ENCODE data around the gene MOB3B.
"Not testable (repeated sequence)": the region's sequence is repeated elsewhere in the genome, so short reads cannot be mapped to it uniquely, and the experiment has no call there.

Gene MOB3B

DNA sequence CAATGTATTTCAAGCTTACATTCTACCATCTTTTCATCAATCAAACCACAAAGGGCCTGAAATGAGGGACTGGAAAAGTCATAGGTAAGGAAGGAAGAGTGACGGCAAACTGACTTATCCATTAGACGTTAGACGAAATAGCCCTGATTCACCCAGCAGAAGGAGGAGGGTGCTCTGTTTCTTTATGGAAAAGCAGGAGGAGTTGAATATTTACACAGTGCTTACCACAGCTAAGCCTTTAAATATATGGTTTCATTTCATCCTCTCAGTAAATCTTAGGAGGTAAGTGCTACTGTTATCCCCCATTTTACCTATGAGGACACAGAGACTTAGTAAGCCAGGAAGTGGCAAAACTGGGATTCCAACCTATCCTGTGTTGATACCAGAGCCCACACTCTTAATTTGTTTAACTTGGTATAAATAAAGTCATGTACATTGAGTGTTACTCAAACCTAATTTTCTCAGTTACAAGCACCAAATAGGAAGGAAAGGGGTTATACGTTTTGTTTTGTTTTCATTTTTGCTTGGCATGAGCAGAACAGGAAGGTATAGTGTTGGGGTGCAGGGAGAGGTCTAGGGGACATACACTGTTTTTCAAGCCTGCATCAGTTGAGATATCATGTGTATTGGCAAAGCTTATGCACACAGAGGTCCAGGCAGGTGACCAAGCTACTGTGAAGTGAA is 103.6 kb downstream of the MOB3B start:
- DNase-seq (ENCODE audit: low read depth, low spot score) = no peak
- TF ChIP-seq, protein P1, sequence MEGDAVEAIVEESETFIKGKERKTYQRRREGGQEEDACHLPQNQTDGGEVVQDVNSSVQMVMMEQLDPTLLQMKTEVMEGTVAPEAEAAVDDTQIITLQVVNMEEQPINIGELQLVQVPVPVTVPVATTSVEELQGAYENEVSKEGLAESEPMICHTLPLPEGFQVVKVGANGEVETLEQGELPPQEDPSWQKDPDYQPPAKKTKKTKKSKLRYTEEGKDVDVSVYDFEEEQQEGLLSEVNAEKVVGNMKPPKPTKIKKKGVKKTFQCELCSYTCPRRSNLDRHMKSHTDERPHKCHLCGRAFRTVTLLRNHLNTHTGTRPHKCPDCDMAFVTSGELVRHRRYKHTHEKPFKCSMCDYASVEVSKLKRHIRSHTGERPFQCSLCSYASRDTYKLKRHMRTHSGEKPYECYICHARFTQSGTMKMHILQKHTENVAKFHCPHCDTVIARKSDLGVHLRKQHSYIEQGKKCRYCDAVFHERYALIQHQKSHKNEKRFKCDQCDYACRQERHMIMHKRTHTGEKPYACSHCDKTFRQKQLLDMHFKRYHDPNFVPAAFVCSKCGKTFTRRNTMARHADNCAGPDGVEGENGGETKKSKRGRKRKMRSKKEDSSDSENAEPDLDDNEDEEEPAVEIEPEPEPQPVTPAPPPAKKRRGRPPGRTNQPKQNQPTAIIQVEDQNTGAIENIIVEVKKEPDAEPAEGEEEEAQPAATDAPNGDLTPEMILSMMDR (IDR thresholded peaks at IDR 0.05; ENCODE audit: insufficient read depth, low read length, missing control alignments) = no peak
- POLR2A ChIA-PET = no interaction called here
- no peak overlapping the region for H3K4me3 ChIP-seq (ENCODE audit: low read depth, low read length)
- CTCF ChIA-PET = no interaction called here

DNA sequence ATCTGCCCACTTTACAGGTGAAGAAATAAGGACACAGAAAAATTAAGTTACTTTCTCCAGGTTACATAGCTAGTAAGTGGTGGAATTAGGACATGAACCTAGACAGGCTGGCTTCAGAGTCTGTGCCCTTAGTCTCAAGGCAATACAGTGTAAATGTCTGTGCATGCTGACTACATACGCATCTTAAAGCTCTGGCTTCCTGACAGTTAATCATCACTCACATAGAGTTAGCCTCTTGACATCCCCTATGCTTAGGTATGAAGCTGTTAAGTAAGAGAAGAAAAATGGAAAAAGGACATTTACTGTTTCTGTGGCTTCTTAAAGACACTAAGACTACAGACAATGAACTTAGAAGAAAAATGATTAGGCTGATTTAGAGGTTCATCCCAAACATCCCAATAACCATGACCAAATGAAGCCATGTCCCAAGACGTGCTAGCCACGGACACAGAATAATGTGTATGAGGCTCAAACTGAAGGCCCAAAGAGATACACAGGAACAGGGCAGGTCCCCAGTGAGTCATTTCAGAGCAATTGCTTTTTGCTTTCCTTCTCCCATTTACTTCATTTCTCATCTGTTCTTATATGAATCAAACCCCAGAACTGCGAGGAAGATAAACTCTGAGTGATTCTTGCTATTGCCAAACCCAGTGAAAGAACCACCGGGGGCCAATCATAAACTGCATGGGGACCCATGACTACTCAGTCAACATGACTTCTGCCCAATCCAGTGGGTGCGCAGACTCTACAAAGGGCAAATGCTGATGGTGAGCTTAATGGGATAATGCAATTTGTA is 105.5 kb downstream of the MOB3B start:
- CTCF ChIA-PET = no interaction called here
- DNase-seq (ENCODE audit: low read depth, low spot score) = no peak
- H3K4me3 ChIP-seq (ENCODE audit: low read depth, low read length) = no peak overlapping the region
- TF ChIP-seq, protein P1 (IDR thresholded peaks at IDR 0.05; ENCODE audit: insufficient read depth, low read length, missing control alignments) = no peak
- POLR2A ChIA-PET = no interaction called here

DNA sequence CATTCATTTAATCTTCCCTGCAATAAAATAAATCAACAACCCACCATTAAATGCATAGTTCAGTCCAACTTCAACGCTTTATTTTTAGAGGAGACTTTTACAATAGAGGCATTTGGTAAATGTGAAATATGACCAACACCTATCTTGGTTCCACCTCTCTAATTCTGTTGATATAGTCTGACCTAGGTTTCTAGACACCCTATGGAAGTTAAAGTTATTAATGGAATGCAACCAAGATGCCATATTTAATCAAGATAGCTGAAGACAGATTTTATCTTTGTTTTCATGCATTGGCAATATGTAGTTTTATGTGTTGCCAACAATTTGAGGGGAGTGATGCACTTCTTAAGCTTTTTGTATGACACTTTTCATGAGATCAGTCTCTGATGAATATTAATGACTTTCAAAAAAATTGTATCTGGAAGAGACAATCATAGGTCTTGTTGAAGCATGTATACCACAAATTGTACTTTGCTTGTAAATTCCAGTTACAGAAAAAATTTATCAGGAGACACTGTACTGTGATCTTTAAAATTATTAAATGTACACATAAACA is 107.3 kb downstream of the MOB3B start:
- H3K4me3 ChIP-seq (ENCODE audit: low read depth, low read length) = no peak overlapping the region
- TF ChIP-seq, protein P1 (IDR thresholded peaks at IDR 0.05; ENCODE audit: insufficient read depth, low read length, missing control alignments) = no peak
- ChIA-PET POLR2A (no interaction called here), CTCF (no interaction called here)
- DNase-seq (ENCODE audit: low read depth, low spot score) = no peak

DNA sequence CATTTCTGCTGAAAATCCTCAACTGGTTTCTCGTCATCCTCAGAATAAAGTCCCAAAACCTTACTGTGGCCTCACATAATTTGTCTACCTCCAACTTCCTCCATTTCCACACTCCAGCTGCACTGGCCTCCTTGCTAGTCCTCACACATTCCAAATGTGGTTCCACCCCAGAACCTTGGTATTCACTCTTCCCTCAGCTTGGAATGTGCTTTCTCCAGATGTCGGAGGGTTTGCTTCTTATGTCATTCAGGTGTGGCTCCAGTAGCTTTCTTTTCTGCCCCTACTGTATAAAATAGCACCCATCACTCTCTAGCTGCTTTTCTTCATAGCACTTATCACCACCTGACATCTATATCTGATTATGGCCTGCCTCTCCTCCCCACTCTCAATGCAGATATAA is 108.0 kb downstream of the MOB3B start:
- POLR2A ChIA-PET = no interaction called here
- no peak for DNase-seq (ENCODE audit: low read depth, low spot score)
- H3K4me3 ChIP-seq (ENCODE audit: low read depth, low read length) = no peak overlapping the region
- TF ChIP-seq, protein P1 (IDR thresholded peaks at IDR 0.05; ENCODE audit: insufficient read depth, low read length, missing control alignments) = no peak
- CTCF ChIA-PET = no interaction called here

DNA sequence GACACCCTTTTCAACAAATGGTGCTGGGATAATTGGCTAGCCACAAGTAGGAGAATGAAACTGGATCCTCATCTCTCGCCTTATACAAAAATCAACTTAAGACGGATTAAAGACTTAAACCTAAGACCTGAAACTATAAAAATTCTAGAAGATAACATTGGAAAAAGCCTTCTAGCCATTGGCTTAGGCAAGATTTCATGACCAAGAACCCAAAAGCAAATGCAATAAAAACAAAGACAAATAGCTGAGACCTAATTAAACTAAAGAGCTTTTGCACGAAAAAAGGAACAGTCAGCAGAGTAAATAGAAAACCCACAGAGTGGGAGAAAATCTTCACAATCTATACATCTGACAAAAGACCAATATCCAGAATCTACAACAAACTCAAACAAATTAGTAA is 110.1 kb downstream of the MOB3B start:
- DNase-seq (ENCODE audit: low read depth, low spot score); CTCF ChIA-PET; H3K4me3 ChIP-seq (ENCODE audit: low read depth, low read length); POLR2A ChIA-PET: not testable (repeated sequence)

DNA sequence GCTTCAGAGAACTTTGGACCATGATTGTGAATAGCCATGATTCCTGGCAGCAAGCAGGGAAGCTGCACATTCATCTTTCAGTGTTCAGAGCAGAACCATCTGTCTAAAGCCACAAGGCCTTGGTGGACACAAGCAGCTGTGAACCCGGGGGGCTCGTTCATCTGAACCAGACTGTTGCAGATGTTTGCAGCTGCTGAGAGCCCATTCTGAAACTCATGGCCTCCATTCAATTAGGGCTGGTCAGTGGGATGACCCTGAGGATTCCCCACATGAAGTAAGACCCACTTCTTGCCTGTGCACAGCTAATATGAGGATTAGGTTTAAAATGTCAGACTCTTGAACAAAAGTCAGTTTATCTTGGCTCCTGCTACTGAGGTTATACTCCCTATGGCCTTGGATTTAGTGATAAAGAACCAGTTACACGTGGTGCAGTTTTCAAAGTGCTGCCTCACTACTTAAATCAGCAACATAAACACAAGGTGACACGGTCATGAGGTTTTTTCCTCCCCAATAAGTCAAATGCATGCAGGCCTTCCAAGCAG is 115.3 kb downstream of the MOB3B start:
- H3K4me3 ChIP-seq (ENCODE audit: low read depth, low read length) = no peak overlapping the region
- TF ChIP-seq, protein P1 (IDR thresholded peaks at IDR 0.05; ENCODE audit: insufficient read depth, low read length, missing control alignments) = no peak
- no peak for DNase-seq (ENCODE audit: low read depth, low spot score)
- POLR2A ChIA-PET = no interaction called here
- CTCF ChIA-PET = no interaction called here

All from AG04449 (cell line).